ENCODE measurements around the gene ELOVL4. TPM values are rescaled to one million over a fixed set of nuclear protein-coding genes. Genes with fewer than 3 reads are reported as not detected.
A peak's percentile ranks its signal among the peaks of the same experiment; 100 is the strongest.

ELOVL4 gene
- total RNA-seq, 4 donors from 2014 or later = 0.88 to 1.6 (median 0.94) TPM

DNA sequence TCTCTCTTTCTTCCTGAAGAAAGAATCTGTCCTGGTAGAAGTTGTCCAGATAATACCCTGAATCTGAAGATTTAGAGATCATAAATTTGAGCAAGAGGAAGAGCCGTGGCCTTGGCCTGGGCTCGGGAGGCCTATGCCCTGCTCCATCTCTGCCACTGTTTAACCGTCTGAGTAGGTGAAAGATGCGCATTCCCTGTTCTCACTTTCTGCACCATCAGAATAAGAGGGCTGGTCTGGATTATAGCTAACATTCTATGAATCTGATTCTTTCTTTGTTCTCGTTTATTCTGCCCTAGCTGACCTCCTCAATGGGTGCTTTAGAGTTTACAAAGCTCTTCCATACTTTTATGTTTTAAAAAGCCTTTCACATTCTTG is 51.3 kb downstream of the ELOVL4 start:
- Histone ChIP-seq H3K4me3 (replicated peaks in 1 of 3) (no peak overlapping the region), H3K27me3 (no peaks in the 10 kb centered on the region), H3K36me3 (no peaks in the 10 kb centered on the region), H3K4me1 (no peaks in the 10 kb centered on the region), H3K9me3 (no peaks in the 10 kb centered on the region), H3K27ac (no peak overlapping the region)
- TF ChIP-seq, protein P1, sequence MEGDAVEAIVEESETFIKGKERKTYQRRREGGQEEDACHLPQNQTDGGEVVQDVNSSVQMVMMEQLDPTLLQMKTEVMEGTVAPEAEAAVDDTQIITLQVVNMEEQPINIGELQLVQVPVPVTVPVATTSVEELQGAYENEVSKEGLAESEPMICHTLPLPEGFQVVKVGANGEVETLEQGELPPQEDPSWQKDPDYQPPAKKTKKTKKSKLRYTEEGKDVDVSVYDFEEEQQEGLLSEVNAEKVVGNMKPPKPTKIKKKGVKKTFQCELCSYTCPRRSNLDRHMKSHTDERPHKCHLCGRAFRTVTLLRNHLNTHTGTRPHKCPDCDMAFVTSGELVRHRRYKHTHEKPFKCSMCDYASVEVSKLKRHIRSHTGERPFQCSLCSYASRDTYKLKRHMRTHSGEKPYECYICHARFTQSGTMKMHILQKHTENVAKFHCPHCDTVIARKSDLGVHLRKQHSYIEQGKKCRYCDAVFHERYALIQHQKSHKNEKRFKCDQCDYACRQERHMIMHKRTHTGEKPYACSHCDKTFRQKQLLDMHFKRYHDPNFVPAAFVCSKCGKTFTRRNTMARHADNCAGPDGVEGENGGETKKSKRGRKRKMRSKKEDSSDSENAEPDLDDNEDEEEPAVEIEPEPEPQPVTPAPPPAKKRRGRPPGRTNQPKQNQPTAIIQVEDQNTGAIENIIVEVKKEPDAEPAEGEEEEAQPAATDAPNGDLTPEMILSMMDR (IDR thresholded peaks at IDR 0.05) = no peak
- no peak for TF ChIP-seq POLR2A (IDR thresholded peaks at IDR 0.05)
- intact Hi-C loops (cut with DNase I) = no loop called here
- no peak for DNase-seq
- 82 to 87% methylated on average over 5 of the region's 5 CpGs for WGBS, 2 donors

DNA sequence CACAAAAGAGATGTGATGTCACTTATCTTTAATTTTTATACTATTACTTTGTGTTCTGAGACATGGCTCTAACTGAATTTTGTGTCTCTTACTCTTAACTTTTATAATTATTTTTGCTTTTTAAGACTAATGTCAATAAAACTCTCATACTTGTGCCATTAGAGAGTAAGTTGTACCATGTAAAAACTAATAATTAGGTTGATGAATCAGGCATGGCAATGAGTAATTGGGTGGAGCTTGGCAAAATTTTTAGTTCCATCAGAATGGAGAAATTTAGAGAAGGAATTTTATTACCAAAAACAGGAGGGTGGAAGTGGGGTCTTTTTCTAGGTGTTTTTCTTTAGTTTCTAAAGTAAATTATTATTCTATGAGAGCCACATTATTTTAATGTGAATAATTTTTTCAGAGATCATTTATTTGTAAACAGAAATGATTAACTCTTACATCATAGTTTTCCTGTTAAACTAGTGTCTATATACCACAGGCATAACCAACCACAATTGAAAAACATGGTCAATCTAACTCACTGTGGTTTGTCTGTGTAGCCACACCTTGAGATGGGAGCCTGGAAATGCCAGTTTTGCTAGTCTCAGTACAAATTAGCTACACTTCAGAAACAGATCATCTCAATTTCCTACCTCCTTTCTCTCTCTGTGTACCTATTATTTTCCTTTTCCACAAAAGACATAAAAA is 51.8 kb downstream of the ELOVL4 start:
- TF ChIP-seq POLR2A (IDR thresholded peaks at IDR 0.05) = no peak
- TF ChIP-seq, protein P1 (IDR thresholded peaks at IDR 0.05) = no peak
- no peak for DNase-seq

DNA sequence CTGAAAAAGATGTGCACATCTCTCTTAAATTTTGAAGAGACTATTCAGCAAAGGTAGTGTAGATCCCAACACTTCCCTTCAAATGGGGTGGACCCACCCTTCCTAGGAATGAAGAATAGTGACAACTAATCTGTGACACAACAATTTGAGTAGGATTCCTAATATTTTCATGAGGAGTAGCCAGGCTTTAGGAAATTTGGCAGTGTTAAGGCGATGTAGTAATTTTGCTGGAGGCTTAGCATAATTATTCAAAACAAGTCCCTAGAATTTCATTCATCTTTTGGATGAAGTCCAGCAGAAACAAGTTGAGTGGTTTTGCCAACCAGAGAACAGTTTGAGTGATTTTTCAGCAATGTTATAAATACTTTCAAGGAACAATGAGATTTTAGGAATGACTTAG is 52.4 kb downstream of the ELOVL4 start:
- Histone ChIP-seq H3K27ac (no peak overlapping the region), H3K36me3 (no peaks in the 10 kb centered on the region), H3K4me3 (replicated peaks in 1 of 3) (no peak overlapping the region), H3K27me3 (no peaks in the 10 kb centered on the region), H3K4me1 (no peaks in the 10 kb centered on the region), H3K9me3 (no peaks in the 10 kb centered on the region)
- 56 to 74% methylated on average over 1 of the region's 1 CpG for WGBS, 2 donors
- no peak for DNase-seq
- TF ChIP-seq, protein P1 (IDR thresholded peaks at IDR 0.05) = no peak
- no peak for TF ChIP-seq POLR2A (IDR thresholded peaks at IDR 0.05)
- intact Hi-C loops (cut with DNase I) = no loop called here

More for the DNA sequence above, 51.8 kb downstream of the ELOVL4 start:
- Histone ChIP-seq H3K4me1 (no peaks in the 10 kb centered on the region), H3K27me3 (no peaks in the 10 kb centered on the region), H3K36me3 (no peaks in the 10 kb centered on the region), H3K27ac (no peak overlapping the region), H3K9me3 (no peaks in the 10 kb centered on the region), H3K4me3 (replicated peaks in 1 of 3) (no peak overlapping the region)
- intact Hi-C loops (cut with DNase I) = no loop called here

DNA sequence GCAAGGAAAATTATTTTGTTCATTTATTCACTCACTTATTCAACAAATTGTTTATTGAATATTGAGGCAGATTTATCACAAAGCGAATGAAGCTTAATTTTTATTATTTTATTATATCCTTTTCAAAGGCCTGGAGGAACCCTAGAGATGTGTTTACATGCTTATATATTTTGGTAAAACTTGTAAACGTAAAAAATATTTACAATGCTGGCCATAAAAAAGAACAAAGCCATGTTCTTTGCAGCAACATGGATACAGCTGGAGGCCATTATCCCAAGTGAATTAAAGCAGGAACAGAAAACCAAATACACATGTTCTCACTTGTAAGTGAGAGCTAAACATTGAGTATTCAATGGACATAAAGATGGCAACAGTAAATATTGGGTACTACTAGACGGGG is 58.8 kb downstream of the ELOVL4 start:
- Histone ChIP-seq H3K27ac (no peak overlapping the region), H3K36me3 (no peaks in the 10 kb centered on the region), H3K27me3 (no peaks in the 10 kb centered on the region), H3K9me3 (no peaks in the 10 kb centered on the region), H3K4me3 (replicated peaks in 1 of 3) (no peak overlapping the region), H3K4me1 (no peaks in the 10 kb centered on the region)
- 62 to 88% methylated on average over 2 to 3 of the region's 3 CpGs for WGBS, 2 donors
- DNase-seq = no peak
- intact Hi-C loops (cut with DNase I) = no loop called here
- no peak for TF ChIP-seq POLR2A (IDR thresholded peaks at IDR 0.05)
- TF ChIP-seq, protein P1 (IDR thresholded peaks at IDR 0.05) = no peak

DNA sequence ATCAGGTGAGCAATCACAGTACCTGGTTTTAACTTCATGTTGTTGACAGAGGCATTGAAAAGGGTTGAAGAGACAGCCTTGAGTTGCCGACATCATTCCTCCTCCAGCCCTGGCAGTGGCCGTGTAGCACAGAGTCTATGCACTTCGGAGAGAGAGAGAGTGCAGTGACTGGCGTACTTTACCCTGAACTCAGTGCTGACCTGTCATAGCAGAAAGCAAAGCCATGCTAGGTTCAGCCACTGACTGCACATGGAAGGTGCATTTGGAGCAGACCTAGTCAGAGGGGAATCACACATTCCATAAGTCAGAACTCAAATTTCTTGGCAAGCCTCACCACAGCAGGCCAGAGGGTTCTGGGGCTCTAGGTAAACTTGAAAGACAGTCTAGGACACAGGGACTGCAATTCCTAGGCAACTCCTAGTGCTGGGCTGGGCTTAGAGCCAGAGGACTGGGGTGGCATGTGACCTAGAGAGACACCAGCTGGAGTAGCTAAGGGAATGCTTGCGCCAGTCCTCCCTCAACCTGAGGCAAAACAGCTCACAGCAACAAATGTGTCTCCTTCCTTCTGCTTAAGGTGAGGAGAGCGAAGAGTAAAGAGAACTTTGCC is 69.1 kb downstream of the ELOVL4 start:
- Histone ChIP-seq H3K36me3 (no peaks in the 10 kb centered on the region), H3K9me3 (no peaks in the 10 kb centered on the region), H3K4me1 (no peaks in the 10 kb centered on the region), H3K4me3 (replicated peaks in 1 of 3) (no peak overlapping the region), H3K27ac (no peak overlapping the region), H3K27me3 (no peaks in the 10 kb centered on the region)
- WGBS, 2 donors = 68 to 88% methylated on average over 6 of the region's 6 CpGs
- intact Hi-C loops (cut with DNase I) = no loop called here
- DNase-seq = peak; percentile 72 to 80
- TF ChIP-seq POLR2A (IDR thresholded peaks at IDR 0.05) = no peak
- TF ChIP-seq, protein P1 (IDR thresholded peaks at IDR 0.05) = no peak

All from thyroid gland (tissue), 4 donors.